Vagina (tissue), 2 donors: ENCODE results near the gene LANCL2.

Experiments used
- POLR2A ChIP-seq, 2 donors: fragments of 450-650 bp; IDR thresholded peaks; one replicate each; pipeline ENCODE4 v1.6.1; 2017; ENCODE audit warnings: antibody characterized with exemption in 2 of 2, mild to moderate bottlenecking in 2 of 2, moderate library complexity in 2 of 2
- POLR2AphosphoS5 ChIP-seq, 2 donors: sonication (generic); formaldehyde crosslinking; IDR thresholded peaks; one replicate each; pipeline ENCODE4 v1.9.0; 2017; ENCODE audit warnings: antibody characterized with exemption in 2 of 2, mild to moderate bottlenecking in 2 of 2, low read depth in 1 of 2; ENCODE audit not compliant: insufficient read depth in 1 of 2
- TF ChIP-seq, protein P1 (sequence below), 3 experiments: fragments of 450-650 bp in 2 of 3; fragments of 200-600 bp in 1 of 3; sonication (generic) in 1 of 3; IDR thresholded peaks; one replicate each; pipeline ENCODE4 v1.5.1; 2017 to 2019; ENCODE audit warnings: antibody characterized with exemption in 3 of 3, mild to moderate bottlenecking in 2 of 3, moderate library complexity in 2 of 3

DNA sequence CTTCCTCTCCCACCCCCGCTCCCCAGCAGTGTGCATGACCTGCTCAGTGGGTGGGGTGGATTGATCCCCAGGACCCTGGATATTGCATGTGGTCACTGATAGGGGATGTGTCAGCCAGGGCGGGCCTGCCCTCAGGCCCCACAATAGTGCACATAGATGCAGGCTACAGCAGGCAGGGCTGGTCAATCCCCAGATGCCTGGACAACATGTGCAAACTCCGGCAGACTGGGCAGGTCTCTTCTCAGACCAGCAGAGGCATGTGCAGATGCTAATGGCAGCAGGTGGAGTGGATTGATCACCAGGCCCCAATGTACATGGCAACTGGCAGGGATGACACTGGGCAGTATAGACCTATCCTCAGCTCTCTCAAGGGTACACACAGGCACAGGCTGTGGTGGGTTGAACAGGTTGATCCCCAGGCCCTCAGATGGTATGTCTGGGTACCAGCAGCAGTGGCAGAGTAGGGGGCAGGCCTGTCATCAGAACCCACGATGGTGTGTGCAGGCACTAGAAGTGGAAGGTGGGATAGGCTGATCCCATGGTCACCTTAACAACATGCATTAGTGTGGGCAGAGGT is 98.6 kb downstream of the LANCL2 start:
- TF ChIP-seq, protein P1, sequence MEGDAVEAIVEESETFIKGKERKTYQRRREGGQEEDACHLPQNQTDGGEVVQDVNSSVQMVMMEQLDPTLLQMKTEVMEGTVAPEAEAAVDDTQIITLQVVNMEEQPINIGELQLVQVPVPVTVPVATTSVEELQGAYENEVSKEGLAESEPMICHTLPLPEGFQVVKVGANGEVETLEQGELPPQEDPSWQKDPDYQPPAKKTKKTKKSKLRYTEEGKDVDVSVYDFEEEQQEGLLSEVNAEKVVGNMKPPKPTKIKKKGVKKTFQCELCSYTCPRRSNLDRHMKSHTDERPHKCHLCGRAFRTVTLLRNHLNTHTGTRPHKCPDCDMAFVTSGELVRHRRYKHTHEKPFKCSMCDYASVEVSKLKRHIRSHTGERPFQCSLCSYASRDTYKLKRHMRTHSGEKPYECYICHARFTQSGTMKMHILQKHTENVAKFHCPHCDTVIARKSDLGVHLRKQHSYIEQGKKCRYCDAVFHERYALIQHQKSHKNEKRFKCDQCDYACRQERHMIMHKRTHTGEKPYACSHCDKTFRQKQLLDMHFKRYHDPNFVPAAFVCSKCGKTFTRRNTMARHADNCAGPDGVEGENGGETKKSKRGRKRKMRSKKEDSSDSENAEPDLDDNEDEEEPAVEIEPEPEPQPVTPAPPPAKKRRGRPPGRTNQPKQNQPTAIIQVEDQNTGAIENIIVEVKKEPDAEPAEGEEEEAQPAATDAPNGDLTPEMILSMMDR (IDR thresholded peaks at IDR 0.05) = no peak
- TF ChIP-seq POLR2AphosphoS5 (IDR thresholded peaks at IDR 0.05; ENCODE audit: insufficient read depth in 1 of 2, low read depth in 1 of 2) (no peak), POLR2A (IDR thresholded peaks at IDR 0.05) (no peak)
